Dermis microvascular lymphatic vessel endothelial cell (primary cell): ENCODE measurements around the gene RGPD6. TPM values are rescaled to one million over a fixed set of nuclear protein-coding genes. Genes with fewer than 3 reads are reported as not detected.
"Not testable (repeated sequence)": the region's sequence is repeated elsewhere in the genome, so short reads cannot be mapped to it uniquely, and the experiment has no call there.

Experiments
- DNase-seq, 2 donors: peaks; one replicate each; pipeline versions ENCODE4 v3.0.0 to v3.0.0-alpha.2; 2010; ENCODE audit warnings: low read depth in 2 of 2
- total RNA-seq: library from RNA; depleted of rRNA; stranded (reverse); fragments of >200 nt; gene quantifications from 2 replicates; pipeline ENCODE4 v1.2.1, GENCODE V29; 2014

RGPD6 gene
- total RNA-seq, 1 donor from 2014 or later: 27.0 TPM

DNA sequence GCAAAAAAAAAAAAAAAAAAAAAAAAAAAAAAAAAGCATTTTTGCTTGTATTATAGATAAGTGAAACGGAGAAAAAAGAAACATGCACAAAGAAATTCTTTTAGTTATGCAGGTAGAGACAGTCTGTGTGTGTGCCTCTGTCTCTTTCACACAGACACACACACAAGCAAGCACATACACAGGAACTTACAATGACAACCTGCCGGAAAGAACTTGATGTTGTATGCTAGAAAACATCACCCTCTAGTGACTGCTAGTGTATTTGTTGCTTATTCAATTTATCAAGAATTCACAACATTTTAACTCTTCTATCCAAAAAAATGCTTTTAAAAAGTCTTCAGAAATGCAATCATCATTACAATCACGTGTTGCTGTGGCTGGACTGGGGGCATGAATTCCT is 95.8 kb downstream of the RGPD6 start:
- DNase-seq: not testable (repeated sequence)

DNA sequence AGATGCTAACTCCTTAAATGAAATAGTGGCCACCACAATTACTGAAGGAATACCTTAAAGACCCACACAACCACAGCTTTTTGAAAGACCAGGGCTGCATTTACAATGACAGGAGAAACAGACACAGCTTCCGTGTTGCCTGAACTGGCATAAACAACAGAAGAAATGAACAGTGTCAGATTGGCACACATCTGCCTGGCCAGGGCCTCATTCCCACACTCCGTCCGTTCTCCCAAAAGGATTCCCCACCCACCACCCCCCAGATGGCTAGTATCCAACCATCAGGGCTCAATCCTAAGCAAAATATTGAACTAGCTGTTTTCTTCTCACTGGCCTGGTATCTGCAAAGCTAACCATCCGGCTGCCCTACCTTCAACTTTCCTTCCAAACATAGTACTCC is 96.9 kb downstream of the RGPD6 start:
- not testable (repeated sequence) for DNase-seq

DNA sequence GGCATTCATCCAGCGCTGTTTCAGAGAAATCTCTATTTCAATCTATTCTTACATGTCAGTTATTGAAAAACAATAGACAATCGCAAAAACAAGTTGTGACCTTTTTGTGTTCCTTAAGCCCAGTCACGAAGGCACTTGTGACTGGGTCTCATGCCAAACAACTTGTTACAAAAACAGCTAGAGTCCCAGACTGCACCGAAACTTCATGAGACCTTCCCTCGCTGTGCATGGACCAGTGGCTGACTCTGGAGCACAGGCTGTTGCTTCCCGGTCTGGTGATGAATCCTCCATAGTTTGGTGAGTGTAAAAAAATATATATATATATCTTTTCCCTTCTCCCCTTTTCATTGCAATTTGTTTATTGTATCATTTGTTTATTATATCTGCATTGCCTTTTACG is 99.7 kb downstream of the RGPD6 start:
- not testable (repeated sequence) for DNase-seq

DNA sequence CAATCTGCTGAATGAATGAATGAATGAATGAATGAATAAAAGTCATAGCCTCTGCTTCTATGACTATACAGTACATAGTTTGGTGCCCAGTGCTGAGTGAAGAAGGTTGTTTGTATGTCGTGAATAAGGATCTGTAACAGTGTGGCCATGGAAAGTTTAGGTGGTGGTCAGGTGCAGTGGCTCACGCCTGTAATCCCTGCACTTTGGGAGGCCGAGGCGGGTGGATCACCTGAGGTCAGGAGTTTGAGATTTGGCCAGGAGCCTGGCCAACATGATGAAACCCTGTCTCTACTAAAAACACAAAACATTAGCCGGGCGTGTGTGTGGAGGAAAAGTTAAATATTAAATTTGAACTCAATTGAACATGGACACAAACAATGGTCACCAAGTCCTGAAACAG is 100.1 kb downstream of the RGPD6 start:
- not testable (repeated sequence) for DNase-seq

DNA sequence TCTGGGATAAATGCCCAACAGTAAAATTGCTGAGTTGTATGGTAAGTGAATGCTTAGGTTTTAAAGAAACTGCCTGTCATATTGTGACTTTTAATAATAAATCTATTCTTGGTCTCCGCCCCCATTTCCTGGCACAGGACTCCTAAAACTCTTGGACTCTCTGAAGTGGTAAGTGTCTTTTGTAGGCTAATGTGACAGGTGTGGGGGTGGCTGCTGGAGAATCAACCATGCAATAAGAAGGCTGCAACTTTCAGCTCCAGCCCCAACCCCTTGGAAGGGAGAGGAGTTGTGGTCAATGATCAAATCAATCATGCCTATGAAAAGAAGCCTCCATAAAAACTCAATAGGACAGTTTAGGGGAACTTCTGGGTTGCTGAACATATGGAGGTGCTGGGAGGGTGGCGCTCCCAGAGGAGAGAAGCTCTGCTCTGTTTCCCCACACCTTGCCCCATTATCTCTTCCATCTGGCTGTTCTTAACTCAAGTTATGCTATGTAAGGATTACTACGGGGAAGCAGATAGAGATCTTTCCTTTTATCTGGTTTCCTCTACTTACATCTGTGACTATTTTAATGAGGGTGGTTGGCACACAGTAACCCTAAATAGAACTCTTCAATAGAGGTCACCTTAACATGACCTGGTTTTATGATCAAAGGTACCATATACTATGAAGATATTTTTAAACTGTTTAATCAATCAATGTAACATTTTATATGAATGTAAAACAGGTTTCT is 101.2 kb downstream of the RGPD6 start:
- not testable (repeated sequence) for DNase-seq

DNA sequence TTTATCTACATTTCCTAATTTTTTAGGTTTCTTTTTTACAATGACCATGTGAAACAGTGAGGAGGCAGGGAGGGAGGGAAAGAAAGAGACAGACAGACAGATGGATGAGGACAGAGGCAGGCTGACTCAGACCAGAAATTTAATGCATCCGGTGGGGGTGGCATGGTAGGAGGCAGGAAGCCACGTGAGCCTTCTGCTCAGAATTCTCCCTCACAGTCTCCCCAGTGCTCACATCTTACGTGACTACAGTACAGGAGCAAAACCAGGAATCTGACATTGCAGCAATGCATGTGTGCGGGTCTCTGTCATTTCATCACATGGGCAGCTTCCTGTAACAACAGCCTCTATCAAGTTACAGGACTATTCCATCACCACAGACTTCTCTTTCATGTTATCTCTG is 102.1 kb downstream of the RGPD6 start:
- not testable (repeated sequence) for DNase-seq

DNA sequence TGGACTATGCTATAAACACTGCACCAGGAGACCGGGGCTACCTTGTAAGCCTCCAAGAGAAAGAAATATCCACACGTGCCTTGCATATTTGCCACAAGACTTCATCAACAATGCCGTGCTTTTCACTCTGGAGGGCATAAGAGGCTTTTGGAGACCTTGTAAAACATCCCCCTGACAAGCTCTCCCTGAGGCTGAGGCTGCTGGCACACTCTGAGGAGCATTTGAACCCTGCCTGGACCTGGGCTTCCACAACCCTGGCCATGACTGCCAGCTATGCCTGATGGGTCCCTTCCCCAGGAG is 104.0 kb downstream of the RGPD6 start:
- not testable (repeated sequence) for DNase-seq

DNA sequence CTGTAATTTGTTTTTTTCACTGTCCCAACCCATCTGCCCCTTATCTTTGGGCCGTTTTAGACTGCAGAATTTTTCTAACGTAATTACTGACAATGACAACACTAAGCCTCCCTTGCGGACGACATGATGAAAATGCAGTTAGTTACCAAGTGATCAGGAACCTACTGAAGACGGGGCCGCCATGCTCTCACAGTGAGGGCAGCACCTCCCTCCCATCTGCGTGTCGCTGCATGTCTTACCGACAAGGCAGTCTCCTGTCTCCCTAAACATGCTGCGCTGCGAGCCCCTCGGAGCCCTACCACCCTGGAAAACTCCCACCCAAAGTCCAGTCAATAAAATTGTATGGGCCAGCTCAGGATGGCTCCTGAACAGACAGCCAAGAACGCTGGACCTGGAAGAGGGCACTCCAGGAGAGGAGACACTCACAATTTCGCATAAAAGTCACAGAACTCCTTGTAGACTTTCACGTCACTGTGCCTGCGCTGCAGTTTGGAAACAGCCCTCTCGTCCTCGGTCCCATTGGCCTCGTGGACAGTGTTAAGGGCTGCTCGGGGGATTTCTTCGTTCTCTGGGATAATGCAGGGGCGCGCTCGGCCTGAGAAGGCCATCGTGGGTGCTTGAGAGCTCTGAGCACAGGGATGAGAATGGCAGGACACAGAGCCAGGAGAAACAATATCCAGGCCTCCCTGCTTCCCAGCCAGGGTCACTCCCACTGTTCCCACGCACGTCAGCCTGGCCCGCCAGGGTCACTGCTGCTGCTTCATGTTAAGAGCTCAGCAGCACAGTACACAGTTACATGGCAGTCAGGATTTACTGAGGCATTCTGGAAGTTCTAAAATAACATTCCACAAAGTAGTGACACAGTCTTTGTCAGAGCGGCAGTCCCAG is 104.6 kb downstream of the RGPD6 start, which contains the start of gene LIMS4:
Gene LIMS4, minus strand, starts transcription at position 646 of the 888 bp plus-strand sequence. Its CDS starts 38 bp downstream, at position 608.
- not testable (repeated sequence) for DNase-seq

DNA sequence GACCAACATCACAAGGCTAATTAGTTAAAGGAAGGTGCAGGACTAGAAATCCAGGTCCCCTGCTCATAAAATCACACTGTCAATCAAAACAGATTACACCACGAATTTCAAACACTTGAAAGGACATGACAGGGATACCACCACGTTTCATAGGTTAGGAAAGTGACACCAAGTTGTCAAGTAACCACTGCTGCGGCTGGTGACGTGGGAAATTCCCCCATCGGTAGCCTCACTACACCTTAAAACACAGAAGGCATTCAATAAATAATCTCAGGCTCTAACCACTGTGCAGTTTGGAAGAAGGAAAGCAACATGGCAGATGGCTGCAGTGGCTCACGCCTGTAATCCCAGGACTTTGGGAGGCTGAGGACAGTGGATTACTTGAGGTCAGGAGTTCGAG is 108.1 kb downstream of the RGPD6 start:
- DNase-seq: not testable (repeated sequence)

DNA sequence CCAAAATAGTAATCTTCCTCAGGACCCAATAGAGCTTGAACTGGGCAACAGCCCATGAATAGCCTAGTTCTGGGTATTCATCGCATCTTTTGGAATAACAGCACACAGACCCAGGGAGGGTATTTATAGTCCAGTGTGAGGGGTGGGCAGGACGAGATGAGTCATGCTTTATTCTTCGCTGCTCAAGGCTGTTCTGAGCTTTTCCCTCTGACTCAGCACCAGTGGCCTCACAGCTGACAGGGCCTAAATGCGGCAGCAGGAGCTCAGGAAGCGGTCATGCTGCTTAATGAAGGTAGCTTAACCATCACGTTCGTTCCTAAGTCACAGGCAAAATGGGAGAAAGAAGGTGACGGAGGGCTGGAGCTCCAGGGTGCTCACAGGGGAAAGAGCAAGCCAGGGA is 111.7 kb downstream of the RGPD6 start:
- not testable (repeated sequence) for DNase-seq

Other genes starting within 250 kb of the RGPD6 start
- gene LIMS4, start 104.4 kb downstream of the RGPD6 start, total RNA-seq: 20.8 and 80.8 TPM in 2 replicates
- 11.0 and 25.8 TPM in 2 replicates for gene BUB1, start 100.8 kb upstream of the RGPD6 start, total RNA-seq
- gene ACOXL, start 155.4 kb upstream of the RGPD6 start, total RNA-seq: not detected in 2 replicates